HG03521 (cell line): Measurements from ENCODE around the gene AK8.
A peak's percentile ranks its signal among the peaks of the same experiment; 100 is the strongest.
"Not testable (repeated sequence)": the region's sequence is repeated elsewhere in the genome, so short reads cannot be mapped to it uniquely, and the experiment has no call there.

Experiments used
- ATAC-seq: cut with Tn5 transposase; IDR thresholded peaks from one replicate; pipeline ENCODE4 v1.9.1; 2021; ENCODE audit warnings: mild to moderate bottlenecking, moderate library complexity; ENCODE audit not compliant: unreplicated experiment

AK8 gene

GRCh38 chr9:132774886-132775285 lies 103.2 kb downstream of the AK8 start:
- ATAC-seq = no peak

- no peak for ATAC-seq
Observed at GRCh38 chr9:132773764-132774339, 104.2 kb downstream of the AK8 start.

- ATAC-seq = no peak
Observed at GRCh38 chr9:132773093-132773492, 105.0 kb downstream of the AK8 start.

GRCh38 chr9:132771752-132772151 lies 106.3 kb downstream of the AK8 start:
- not testable (repeated sequence) for ATAC-seq

GRCh38 chr9:132770770-132771310 lies 107.2 kb downstream of the AK8 start:
- ATAC-seq = no peak

- peak; percentile 45 for ATAC-seq
Observed at GRCh38 chr9:132769906-132770769, 107.9 kb downstream of the AK8 start.

GRCh38 chr9:132768932-132769905 lies 108.9 kb downstream of the AK8 start:
- ATAC-seq = peak; percentile 41

- ATAC-seq = no peak
Observed at GRCh38 chr9:132763574-132763973, 114.5 kb downstream of the AK8 start.

- no peak for ATAC-seq
Observed at GRCh38 chr9:132762896-132763295, 115.2 kb downstream of the AK8 start.

GRCh38 chr9:132761602-132762001 lies 116.5 kb downstream of the AK8 start:
- no peak for ATAC-seq

GRCh38 chr9:132760057-132760456 lies 118.0 kb downstream of the AK8 start:
- ATAC-seq = no peak

GRCh38 chr9:132757016-132757415 lies 121.1 kb downstream of the AK8 start:
- ATAC-seq = no peak

GRCh38 chr9:132756214-132756845 lies 121.8 kb downstream of the AK8 start:
- no peak for ATAC-seq

- ATAC-seq = no peak
Observed at GRCh38 chr9:132755096-132755495, 123.0 kb downstream of the AK8 start.

- no peak for ATAC-seq
Observed at GRCh38 chr9:132754236-132754635, 123.8 kb downstream of the AK8 start.

GRCh38 chr9:132753593-132753880 lies 124.5 kb downstream of the AK8 start:
- ATAC-seq = no peak

GRCh38 chr9:132752877-132753592 lies 125.0 kb downstream of the AK8 start:
- no peak for ATAC-seq

- no peak for ATAC-seq
Observed at GRCh38 chr9:132750668-132751067, 127.4 kb downstream of the AK8 start.

GRCh38 chr9:132749306-132749705 lies 128.8 kb downstream of the AK8 start:
- no peak for ATAC-seq

- no peak for ATAC-seq
Observed at GRCh38 chr9:132748450-132748849, 129.6 kb downstream of the AK8 start.
